GM19467 (cell line): ENCODE measurements around the gene ZNF333.
"Not testable (repeated sequence)": the region's sequence is repeated elsewhere in the genome, so short reads cannot be mapped to it uniquely, and the experiment has no call there.

ENCODE experiments used
- ATAC-seq: cut with Tn5 transposase; IDR thresholded peaks from one replicate; pipeline ENCODE4 v1.9.1; 2021; ENCODE audit warnings: mild to moderate bottlenecking, moderate library complexity; ENCODE audit not compliant: unreplicated experiment

The ZNF333 gene

DNA sequence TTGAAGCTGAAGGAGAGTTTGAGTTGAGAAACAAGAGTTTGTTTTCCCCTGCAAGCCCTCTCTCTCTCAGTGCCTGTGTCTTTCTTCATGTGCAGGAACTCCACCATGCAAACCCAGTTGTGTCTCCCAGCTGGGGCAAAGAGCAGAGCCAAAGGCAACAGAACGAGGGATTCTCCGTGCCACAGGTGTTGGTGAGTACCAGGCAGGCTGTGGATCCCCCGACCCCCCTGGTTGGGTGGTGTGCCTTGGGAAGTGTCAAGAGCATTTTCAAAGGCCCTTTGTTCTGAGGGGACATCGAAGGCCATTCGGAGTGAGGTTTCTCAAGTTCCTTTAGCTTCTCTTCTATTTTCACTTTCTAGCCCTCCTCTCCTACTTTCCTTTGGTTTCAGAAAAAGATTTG, 5.6 kb downstream of the ZNF333 start:
- ATAC-seq, result no peak

GRCh38 chr19:14699641-14700040, 9.8 kb downstream of the ZNF333 start:
- ATAC-seq, result no peak

- ATAC-seq, result no peak
These were observed 11.0 kb downstream of the ZNF333 start for GRCh38 chr19:14700711-14701375.

GRCh38 chr19:14703833-14704232, 14.0 kb downstream of the ZNF333 start:
- no peak for ATAC-seq

DNA sequence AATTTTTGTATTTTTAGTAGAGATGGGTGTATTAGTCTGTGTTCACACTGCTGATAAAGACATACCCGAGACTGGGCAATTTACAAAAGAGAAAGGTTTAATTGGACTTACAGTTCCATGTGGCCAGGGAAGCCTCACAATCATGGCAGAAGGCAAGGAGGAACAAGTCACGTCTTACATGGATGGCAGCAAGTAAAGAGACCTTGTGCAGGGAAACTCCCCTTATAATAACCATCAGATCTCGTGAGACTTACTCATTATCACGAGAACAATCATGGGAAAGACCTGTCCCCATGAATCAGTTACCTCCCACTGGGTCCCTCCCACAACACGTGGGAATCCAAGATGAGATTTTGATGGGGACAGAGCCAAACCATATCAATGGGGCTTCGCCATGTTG, 14.6 kb downstream of the ZNF333 start:
- ATAC-seq, result no peak

DNA sequence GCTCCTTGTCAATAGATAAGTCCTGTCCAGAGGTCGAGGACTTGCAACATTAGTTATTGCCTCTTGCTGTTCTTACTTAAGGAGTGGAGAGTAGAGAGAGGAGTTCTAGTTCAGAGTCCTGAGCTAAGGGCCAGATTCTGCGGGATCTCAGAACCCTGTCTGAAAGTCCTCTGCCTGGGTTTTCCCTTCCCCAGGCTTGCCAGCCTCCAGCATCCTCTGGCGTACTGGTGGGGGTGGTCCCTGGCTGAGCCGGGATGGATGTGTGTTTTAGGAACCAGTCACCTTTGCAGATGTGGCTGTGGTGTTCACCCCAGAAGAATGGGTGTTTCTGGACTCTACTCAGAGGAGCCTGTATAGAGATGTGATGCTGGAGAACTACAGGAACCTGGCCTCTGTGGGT, 26.0 kb downstream of the ZNF333 start:
- no peak for ATAC-seq

DNA sequence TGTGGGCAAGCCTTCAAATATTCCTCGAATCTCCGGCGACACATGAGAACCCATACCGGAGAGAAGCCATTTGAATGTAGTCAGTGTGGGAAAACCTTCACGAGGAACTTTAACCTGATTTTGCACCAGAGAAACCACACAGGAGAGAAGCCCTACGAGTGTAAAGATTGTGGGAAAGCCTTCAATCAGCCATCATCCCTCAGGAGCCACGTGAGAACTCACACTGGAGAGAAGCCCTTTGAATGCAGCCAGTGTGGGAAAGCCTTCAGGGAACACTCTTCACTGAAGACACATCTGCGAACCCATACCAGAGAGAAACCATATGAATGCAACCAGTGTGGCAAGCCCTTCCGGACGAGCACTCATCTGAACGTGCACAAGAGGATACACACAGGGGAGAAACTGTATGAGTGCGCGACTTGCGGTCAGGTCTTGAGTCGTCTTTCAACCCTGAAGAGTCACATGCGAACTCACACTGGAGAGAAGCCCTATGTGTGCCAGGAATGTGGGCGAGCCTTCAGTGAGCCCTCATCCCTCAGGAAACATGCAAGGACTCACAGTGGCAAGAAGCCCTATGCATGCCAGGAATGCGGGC, 28.8 kb downstream of the ZNF333 start:
- ATAC-seq, result no peak

DNA sequence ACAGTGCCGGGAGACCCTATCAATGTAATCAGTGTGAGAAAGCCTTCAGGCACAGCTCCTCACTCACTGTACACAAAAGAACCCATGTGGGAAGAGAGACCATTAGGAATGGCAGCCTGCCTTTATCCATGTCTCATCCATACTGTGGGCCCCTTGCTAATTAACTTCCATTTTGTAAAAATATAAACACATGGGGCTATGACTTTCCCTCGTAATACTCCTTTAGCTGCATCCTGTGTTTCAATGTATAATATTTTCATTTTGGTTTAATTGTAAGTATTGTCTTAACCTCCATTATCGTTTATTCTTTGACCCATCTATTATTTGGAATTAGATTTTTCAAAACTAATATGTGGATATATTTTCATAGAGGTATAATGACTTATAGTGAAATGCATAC, 29.3 kb downstream of the ZNF333 start:
- no peak for ATAC-seq

GRCh38 chr19:14722127-14722526, 32.3 kb downstream of the ZNF333 start:
- ATAC-seq, result no peak

DNA sequence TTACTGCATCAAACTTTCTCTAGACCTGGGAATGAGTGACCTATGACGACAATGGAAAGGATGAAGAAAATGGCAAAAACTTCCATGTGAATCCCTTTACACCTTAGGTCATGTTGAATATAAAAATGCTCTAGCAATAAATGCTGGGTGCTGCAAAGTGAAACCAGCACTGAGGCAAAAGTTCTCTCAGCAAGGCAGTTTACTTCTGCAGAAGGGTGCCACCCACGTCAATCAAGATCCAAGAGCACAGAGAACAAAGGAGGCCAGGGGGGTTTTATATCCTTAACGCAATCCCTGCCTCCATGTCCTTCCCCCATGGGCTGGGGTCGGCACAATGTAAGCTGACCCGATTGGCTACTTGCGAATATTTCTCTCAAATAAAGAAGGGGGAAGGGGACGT, 38.7 kb downstream of the ZNF333 start:
- no peak for ATAC-seq

GRCh38 chr19:14731200-14731599, 41.4 kb downstream of the ZNF333 start:
- ATAC-seq, result no peak

GRCh38 chr19:14732510-14732909, 42.7 kb downstream of the ZNF333 start:
- no peak for ATAC-seq

GRCh38 chr19:14733574-14733973, 43.7 kb downstream of the ZNF333 start:
- no peak for ATAC-seq

- no peak for ATAC-seq
These were observed 46.1 kb downstream of the ZNF333 start for GRCh38 chr19:14735915-14736314.

GRCh38 chr19:14746886-14747285, 57.0 kb downstream of the ZNF333 start:
- ATAC-seq, result no peak

- no peak for ATAC-seq
These were observed 58.8 kb downstream of the ZNF333 start for GRCh38 chr19:14748601-14749000.

DNA sequence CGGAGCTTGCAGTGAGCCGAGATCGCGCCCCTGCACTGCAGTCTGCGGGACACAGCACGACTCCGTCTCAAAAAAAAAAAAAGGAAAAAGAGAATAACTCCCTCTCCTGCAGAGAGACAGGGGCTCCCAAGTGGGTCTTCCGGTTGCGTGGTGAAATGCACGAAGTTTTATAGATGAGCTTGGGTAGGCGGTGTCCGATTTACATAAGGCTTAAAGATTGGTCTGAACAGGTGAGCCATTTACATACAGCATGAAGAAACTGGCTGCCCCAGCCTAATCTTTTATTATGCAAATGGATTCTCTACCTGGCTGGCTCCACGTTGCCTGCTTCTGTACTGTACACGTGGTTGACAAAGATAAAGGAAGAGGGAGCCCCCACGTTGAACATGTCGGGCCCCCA, 69.0 kb downstream of the ZNF333 start:
- no peak for ATAC-seq

DNA sequence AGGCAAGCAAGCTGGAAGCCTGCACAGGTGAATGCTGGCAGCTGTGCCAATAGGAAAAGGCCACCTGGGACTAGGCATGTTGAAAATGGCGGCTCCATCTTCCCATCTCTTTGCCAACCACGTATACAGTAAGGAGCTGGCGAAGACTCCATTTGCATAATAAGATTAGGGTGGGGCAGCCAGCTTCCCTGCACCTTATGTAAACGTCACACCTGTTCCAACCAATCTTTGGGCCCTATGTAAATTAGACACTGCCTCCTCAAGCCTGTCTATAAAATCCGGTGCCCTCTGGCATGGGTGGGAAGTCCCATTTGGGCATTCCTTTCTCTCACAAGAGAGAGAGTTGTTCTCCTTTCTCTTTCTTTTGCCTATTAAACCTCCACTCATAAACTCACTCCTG, 71.8 kb downstream of the ZNF333 start:
- ATAC-seq, result no peak

GRCh38 chr19:14762111-14762510, 72.3 kb downstream of the ZNF333 start:
- no peak for ATAC-seq

DNA sequence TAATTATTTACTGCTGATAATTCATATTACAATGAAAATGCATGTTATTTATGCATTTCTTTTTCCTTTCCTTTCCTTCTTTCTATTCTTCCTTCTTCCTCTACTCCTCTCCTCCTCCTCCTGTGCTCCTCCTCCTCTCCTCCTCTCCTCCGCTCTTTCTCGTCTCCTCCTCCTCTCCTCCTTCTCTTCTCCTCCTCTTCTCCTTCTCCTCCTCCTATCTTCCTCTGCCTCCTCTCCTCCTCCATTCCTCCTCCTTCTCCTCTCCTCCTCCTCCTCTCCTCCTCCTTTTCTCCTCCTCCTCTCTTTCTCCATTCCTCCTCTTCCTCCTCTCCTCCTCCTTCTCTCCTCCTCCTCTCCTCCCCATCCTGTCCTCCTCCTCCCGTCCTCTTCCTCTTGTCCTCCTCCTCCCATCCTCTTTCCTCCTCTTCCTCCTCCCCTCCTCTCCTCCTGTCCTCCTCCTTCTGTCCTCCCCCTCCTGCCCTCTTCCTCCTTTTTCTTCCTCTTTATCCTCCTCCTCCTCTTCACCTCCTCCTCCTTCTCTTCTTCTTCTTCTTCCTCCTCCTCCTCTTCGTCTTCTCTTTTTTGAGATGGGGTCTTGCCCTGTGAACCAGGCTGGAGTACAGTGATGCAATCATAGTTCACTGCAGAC, 73.8 kb downstream of the ZNF333 start:
- ATAC-seq, result no peak

DNA sequence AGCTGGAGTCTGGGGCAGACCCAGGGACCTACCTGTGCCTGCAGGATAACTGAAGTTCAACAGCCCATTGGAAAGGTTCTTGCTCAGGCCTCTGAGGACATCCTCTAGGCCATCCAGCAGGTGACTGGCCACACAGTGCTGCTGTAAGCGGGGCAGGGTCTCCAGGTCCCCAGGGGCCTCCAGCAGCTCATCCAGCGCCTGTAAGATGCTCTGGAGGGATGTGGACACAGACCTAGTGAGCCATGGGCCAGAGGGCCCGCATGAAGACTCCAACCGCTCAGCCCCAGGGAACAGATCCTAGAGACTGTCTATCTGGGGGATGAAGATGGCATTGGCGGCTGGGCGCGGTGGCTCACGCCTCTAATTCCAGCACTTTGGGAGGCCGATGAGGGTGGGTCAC, 74.6 kb downstream of the ZNF333 start:
- ATAC-seq, result no peak

GRCh38 chr19:14765403-14765802, 75.6 kb downstream of the ZNF333 start:
- ATAC-seq, result not testable (repeated sequence)
